OCI-LY7 (cell line): ENCODE measurements around the gene PPP1R14C. TPM values are rescaled to one million over a fixed set of nuclear protein-coding genes. Genes with fewer than 3 reads are reported as not detected.

ENCODE experiments used
- BruUV-seq: library from RNA; stranded (reverse); fragments of 400-500 nt; replicated peaks from 2 replicates; lab custom pipeline; 2021; lab: Mats Ljungman, UMichigan
- CTCF ChIA-PET: fragments of 300-600 bp; sonication (Branson Sonifier 250); formaldehyde crosslinking; loops from one replicate; lab custom pipeline; 2022; ENCODE audit warnings: antibody characterized with exemption; ENCODE audit not compliant: unreplicated experiment; lab: Charles Lee
- POLR2A ChIA-PET: fragments of 300-600 bp; sonication (Branson Sonifier 250); formaldehyde crosslinking; loops from one replicate; lab custom pipeline; 2022; ENCODE audit warnings: antibody characterized with exemption; lab: Charles Lee
- DNase-seq: peaks from one replicate; pipeline ENCODE4 v3.0.0-alpha.2; 2015; ENCODE audit warnings: low spot score
- H2AFZ ChIP-seq: fragments of 200-600 bp; sonication (generic), shearing (Covaris generic); 2 replicates; pipeline ENCODE4 v1.6.1; 2014; ENCODE audit warnings: mild to moderate bottlenecking, antibody characterized with exemption, low read length, moderate library complexity
- H3K27ac ChIP-seq: fragments of 200-600 bp; sonication (generic); 2 replicates; pipeline ENCODE4 v1.5.1; 2014; ENCODE audit warnings: mixed run types, low read depth, mild to moderate bottlenecking, moderate library complexity, low read length, inconsistent platforms; ENCODE audit not compliant: poor library complexity, severe bottlenecking
- H3K36me3 ChIP-seq: fragments of 200-600 bp; sonication (generic); 2 replicates; pipeline ENCODE4 v1.6.1; 2014; ENCODE audit warnings: mild to moderate bottlenecking, antibody characterized with exemption, low read length, moderate library complexity, mixed read lengths; ENCODE audit not compliant: insufficient read depth
- H3K4me1 ChIP-seq: fragments of 200-600 bp; sonication (generic); 2 replicates; pipeline ENCODE4 v1.5.1; 2014; ENCODE audit warnings: mild to moderate bottlenecking, low read length; ENCODE audit not compliant: insufficient read depth, poor library complexity, severe bottlenecking
- H3K4me2 ChIP-seq: fragments of 200-600 bp; sonication (generic); 2 replicates; pipeline ENCODE4 v1.6.1; 2014; ENCODE audit warnings: mild to moderate bottlenecking, low read length
- H3K4me3 ChIP-seq: fragments of 200-600 bp; sonication (generic); 2 replicates; pipeline ENCODE4 v1.5.1; 2014; ENCODE audit warnings: mild to moderate bottlenecking, low read depth, low read length; ENCODE audit not compliant: poor library complexity, severe bottlenecking
- H3K79me2 ChIP-seq: fragments of 200-600 bp; sonication (generic); 2 replicates; pipeline ENCODE4 v1.6.1; 2016; ENCODE audit warnings: low read depth, mild to moderate bottlenecking, low read length, moderate library complexity, mixed read lengths; ENCODE audit not compliant: insufficient read depth
- H3K9me2 ChIP-seq: fragments of 200-600 bp; sonication (generic); 2 replicates; pipeline ENCODE4 v1.6.1; 2016; ENCODE audit warnings: mild to moderate bottlenecking, low read length, mixed read lengths; ENCODE audit not compliant: insufficient read depth
- H3K9me3 ChIP-seq: fragments of 200-600 bp; sonication (generic); 2 replicates; pipeline ENCODE4 v1.6.1; 2014; ENCODE audit warnings: mild to moderate bottlenecking, mixed run types, low read length, mixed read lengths
- H4K20me1 ChIP-seq: fragments of 200-600 bp; sonication (generic); 2 replicates; pipeline ENCODE4 v1.6.1; 2014; ENCODE audit warnings: mild to moderate bottlenecking, antibody characterized with exemption, low read length, moderate library complexity, mixed read lengths; ENCODE audit not compliant: insufficient read depth
- CTCF ChIP-seq: fragments of 200-600 bp; sonication (generic); conservative IDR thresholded peaks from 2 replicates; pipeline ENCODE4 v1.5.1; 2014; ENCODE audit warnings: mild to moderate bottlenecking, antibody characterized with exemption, low read length, moderate library complexity, mixed read lengths
- EZH2phosphoT487 ChIP-seq: fragments of 200-600 bp; sonication (generic); IDR thresholded peaks from 2 replicates; pipeline ENCODE4 v1.6.1; 2018; ENCODE audit warnings: low read depth, borderline replicate concordance, mild to moderate bottlenecking, mixed run types, antibody characterized with exemption, low read length, moderate library complexity, mixed read lengths
- intact Hi-C: fragments of 100-400 bp; cut with micrococcal nuclease; formaldehyde crosslinking; loops from one replicate; pipeline ENCODE4 v1.10.0; 2022; ENCODE audit not compliant: unreplicated experiment
- total RNA-seq, 2 experiments: library from RNA; depleted of rRNA in 1 of 2; stranded (reverse); fragments of >200 nt in 1 of 2; shearing (Covaris generic) in 1 of 2; gene quantifications; 2 replicates each; pipeline ENCODE4 v1.2.3, GENCODE V29; 2014 to 2022

PPP1R14C gene
- total RNA-seq, 2 experiments from 2014 or later = 1.8 TPM; not detected in 1

- Histone ChIP-seq H3K4me3 (no peak overlapping the region), H3K36me3 (no peaks in the 10 kb centered on the region), H3K27ac (no peak overlapping the region), H2AFZ (no peak overlapping the region), H3K79me2 (no peaks in the 10 kb centered on the region), H3K9me2 (no peaks in the 10 kb centered on the region), H3K4me1 (peaks cover 10% of the 10 kb centered on the region), H3K4me2 (no peak overlapping the region), H3K9me3 (no peaks in the 10 kb centered on the region), H4K20me1 (no peaks in the 10 kb centered on the region)
- no peak for TF ChIP-seq EZH2phosphoT487
- no peak for TF ChIP-seq CTCF
- ChIA-PET POLR2A (no interaction called here), CTCF (no interaction called here)
- DNase-seq = no peak
- intact Hi-C loops = no loop called here
- BruUV-seq = no TSS peak
Measured at GRCh38 chr6:150124235-150124634, 18.6 kb upstream of the PPP1R14C start.

GRCh38 chr6:150126641-150127291 is 16.1 kb upstream of the PPP1R14C start:
- ChIA-PET POLR2A (interaction anchor here (0.7 kb wide), 1 partner anchor 13 kb away, joined by 3 read pairs; no protein-coding TSS in a partner anchor), CTCF (no interaction called here)
- intact Hi-C loops = no loop called here

More at GRCh38 chr6:150126641-150127291, 16.1 kb upstream of the PPP1R14C start:
- Histone ChIP-seq H3K4me2 (no peak overlapping the region), H4K20me1 (no peaks in the 10 kb centered on the region), H3K4me3 (no peak overlapping the region), H3K36me3 (no peaks in the 10 kb centered on the region), H2AFZ (no peak overlapping the region), H3K27ac (no peak overlapping the region), H3K79me2 (no peaks in the 10 kb centered on the region), H3K4me1 (no peaks in the 10 kb centered on the region), H3K9me2 (no peaks in the 10 kb centered on the region), H3K9me3 (no peaks in the 10 kb centered on the region)
- TF ChIP-seq CTCF (no peak), EZH2phosphoT487 (no peak)
- no peak for DNase-seq
- no TSS peak for BruUV-seq
